ENCODE results near the gene PSG11.
"Not testable (repeated sequence)": the region's sequence is repeated elsewhere in the genome, so short reads cannot be mapped to it uniquely, and the experiment has no call there.

PSG11 gene

DNA sequence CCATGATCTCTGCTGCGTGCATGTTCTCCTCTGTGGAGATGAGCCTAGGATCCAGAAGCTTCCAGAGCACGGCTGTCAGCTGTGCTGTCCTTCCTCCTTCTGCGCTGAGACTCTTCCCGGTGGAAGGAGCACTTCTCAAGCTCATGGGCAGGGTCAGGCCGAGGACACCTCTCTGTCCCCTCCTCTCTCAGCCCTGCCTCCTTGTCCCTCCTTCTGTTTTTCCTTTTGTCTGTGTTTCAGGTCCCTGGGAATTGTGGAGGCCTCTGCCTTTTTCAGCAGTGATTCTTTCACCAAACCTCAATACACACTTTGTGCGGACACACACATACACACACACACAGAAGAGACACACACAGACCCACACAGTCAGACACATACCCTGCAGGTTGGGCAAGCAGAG lies at the start of gene PSG11:
Gene PSG11 (minus strand): TSS at position 101 of the 400 bp plus-strand sequence. CDS start 97 bp downstream, at position 4.
- DNase-seq (ENCODE audit: low spot score): not testable (repeated sequence)

DNA sequence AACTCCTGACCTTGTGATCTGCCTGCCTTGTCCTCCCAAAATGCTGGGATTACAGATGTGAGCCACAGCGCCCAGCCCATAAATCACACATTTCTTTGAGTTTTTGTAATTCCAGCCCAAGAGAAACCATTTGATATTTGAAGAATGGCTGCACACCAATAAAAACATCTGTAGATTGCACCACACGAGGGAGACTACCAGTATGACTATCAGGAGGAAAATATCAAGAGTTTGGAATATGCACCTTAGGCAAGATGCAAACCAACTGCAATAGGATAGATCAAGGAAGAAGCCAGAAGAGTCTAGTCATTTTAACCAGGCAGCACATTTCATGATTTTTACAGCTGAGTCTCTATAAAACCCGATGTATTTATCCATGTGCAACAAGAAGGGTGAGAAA lies 36.1 kb upstream of the PSG11 start:
- DNase-seq (ENCODE audit: low spot score): not testable (repeated sequence)

DNA sequence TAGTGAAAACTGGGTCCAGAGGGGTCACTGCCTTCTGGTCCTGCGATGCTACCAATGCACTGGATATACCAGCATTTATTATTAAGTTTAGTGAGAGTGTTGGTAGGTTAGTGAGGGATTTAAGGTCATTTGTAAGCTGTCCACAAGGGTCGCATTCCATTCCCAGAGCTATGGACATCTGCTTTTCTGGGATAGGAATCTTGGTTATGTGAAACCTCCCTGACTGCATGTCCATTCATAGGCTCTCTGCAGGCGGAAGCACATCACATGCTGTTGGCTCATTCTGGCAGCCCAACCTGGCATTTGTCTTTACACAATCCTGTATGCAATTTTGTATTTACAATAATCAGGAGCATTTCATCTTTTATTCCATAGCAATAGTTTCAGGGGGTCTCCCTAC lies 35.1 kb upstream of the PSG11 start:
- DNase-seq (ENCODE audit: low spot score): not testable (repeated sequence)

DNA sequence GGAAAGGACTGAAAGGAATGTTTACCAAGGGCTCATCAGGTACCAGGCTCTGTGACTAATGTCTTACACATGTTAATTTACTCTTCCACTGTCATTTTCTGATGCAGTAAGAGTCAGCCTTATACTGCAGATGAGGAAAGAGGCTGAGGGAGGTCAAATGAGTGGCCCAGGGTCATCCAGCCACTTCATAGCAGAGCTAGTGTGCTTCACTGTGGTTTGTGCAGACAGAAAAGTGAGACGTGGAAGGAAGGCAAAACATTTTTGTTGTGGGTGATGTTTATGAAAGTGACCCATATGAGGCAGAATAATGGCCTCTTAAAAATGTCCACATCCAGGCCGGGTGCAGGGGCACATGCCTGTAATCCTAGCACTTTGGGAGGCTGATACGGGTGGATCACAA lies 34.0 kb upstream of the PSG11 start:
- DNase-seq (ENCODE audit: low spot score): not testable (repeated sequence)

DNA sequence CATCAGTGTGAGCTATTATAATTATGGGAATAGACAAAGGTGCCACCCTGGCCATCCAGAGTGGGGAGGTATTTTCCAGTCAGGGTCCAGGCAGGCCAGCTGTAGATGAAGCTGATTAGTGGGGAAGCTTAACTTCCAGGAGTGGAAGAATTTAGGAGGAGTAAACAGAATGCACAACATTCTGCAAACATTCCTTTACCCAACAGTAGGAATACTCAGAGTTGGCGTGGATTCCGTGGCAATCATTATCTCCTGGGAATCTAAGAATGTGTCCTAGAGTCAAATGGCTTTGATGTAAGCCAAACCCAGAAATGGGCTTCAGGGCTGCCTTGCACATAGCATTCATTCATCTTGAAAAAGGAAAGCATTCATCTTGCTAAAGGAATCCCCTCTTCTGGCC lies 33.2 kb upstream of the PSG11 start:
- DNase-seq (ENCODE audit: low spot score): not testable (repeated sequence)

DNA sequence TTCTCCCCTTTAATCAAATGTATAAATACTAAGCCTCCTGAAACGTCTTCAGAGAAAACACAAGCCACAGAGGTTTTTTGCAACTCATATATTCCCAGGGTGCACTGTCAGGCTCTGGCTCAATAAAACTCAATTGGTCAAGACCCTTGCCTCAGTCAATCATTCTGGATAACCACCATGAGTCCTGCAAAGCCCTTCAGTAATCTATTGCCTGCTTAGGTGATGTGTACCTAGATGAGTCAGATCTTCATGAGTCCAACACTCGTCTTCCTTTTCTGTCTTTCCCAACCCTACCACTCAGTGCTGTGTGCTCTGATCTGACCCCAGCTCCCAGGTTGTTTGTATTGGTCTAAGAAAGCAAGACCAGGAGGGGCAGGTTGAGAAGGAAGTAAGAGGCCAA lies 32.2 kb upstream of the PSG11 start:
- DNase-seq (ENCODE audit: low spot score): not testable (repeated sequence)

DNA sequence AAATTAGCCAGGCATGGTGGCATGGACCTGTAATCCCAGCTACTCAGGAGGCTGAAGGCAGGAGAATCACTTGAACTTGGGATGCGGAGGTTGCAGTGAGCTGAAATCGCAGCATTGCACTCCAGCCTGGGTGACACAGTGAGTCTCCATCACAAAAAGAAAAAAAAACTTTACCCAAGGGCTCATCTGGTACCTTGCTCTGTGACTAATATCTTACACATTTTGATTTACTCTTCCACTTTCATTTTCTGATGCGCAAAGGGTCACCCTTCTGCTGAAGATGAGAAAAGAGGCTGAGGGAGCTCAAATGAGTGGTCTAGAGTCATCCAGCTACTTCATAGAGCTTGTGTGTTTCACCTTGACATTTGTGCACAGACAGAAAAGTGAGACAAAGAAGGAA lies 21.7 kb upstream of the PSG11 start:
- DNase-seq (ENCODE audit: low spot score): not testable (repeated sequence)

DNA sequence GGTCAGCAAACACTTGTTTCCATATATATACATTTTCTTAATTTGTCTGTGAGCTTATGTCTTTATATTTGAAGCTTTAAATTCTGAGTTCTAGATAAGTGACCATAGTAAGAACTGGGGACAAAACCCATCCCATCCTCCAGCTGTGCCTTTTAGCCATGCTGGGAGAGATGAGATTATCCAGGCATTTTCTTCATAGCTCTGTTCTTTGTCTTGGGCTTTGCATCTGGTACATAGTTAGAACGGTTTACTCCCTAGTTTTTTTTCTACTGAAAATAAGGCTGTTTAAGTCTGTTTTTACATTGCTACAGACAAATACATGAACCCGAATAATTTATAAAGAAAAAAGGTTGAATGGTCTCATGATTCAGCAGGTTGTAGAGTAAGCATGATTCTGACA lies 20.3 kb upstream of the PSG11 start:
- DNase-seq (ENCODE audit: low spot score): not testable (repeated sequence)

DNA sequence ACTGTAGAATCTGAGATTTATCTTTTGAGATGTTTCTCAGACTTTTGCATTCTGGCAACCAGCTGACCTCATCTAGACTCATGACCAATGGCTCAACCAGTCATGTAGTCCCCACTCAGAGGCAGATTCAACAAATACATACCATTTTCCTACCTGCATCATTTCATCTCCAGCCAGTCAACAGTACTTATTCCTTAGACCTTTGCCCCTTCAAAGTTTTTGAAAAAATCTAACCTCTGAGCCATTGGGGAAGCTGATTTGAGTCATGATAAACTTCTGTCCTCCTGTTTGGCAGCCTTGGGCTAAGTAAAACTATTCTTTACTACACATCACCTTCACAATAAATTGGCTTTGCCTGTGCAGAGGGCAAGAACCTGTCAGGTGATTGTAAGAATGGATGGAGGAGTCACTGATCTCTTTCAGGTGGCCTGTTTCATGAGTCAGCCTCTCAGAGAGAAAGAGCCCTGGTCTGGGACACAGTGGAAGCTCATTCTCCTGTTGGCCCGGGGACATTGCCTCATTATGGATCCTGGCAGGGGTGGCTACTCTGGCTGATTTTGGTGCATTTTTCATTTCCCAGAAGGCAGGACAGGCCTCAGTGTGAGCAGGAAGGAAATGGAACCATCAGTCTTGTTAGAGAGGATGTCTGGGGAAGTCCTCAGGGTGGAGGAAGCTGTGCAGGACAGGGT lies 17.4 kb upstream of the PSG11 start:
- not testable (repeated sequence) for DNase-seq (ENCODE audit: low spot score)

DNA sequence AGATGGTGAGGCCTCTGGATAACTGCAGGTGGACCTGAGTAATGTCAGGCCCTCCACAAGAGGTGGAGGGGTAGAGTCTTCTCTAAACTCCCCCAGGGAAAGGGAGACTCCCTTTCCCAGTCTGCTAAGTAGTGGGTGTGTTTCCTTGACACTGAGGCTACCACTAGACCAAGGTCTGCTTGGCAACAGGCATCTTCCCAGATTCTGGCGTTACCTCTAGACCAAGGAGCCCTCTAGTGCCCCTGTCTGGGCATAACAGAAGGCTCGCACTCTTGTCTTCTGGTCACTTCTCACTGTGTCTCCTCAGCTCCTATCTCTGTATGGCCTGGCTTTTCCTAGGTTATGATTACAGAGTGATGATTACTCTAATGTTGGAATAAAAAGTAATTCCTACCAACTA lies 5.4 kb upstream of the PSG11 start:
- not testable (repeated sequence) for DNase-seq (ENCODE audit: low spot score)

DNA sequence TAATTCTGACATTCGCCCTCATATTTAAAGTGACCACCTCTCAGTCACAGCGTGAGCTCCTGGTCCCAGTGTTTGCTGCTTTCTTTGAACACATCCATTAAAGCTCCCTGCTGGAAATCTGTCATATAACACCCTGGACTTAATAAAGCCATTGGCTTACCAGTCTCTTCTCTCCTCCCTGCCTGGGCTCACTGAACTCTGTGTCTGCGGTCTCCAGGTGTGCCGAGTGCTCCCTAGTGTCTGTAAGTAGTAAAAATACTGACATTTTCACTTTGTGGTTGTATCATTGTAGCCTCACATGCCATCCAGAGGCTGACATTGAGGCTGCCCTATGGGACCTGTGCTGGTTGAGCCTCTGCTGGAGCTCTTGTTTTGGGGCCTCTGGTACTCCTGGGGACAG lies 2.6 kb upstream of the PSG11 start:
- no peak for DNase-seq (ENCODE audit: low spot score)

DNA sequence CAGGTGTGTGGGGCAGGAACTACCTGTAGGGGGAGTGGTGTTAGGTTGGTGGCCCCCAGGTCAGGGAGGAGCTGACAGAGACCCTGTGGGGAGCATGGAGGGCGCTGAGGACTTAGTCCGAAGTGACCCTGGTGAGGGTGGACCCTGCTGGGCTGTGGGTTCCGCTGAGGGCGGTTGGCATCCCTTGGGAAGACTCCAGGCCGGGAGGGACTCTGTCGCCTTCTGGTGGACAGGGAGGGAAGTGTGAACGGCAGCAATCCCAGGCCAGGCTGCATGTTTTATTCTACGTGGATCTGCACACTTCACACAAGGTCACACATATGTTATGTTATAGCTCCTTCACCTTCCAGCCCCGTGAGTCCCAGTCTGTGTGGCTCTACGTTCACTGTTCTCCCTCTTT lies 1.7 kb upstream of the PSG11 start:
- not testable (repeated sequence) for DNase-seq (ENCODE audit: low spot score)

DNA sequence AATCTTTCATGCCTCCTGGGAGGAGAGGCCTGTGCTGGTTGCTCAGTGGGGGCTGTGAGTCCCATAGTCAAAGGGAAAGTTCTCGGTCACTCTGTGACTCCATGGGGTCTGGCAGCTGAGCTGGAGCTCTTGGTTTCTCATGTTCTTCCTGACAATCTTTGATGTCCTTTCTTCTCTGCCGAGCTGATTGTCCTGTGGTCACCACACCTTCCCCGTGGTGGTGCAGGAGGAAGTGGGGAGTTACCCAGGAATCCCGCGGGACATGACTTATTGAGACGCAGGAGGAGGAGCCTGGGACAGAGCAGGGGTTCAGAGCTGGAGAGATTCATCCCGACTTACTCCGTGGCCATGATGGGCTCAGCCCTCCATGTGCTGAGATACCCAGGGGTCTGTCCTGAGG lies 792 bp upstream of the PSG11 start:
- not testable (repeated sequence) for DNase-seq (ENCODE audit: low spot score)

DNA sequence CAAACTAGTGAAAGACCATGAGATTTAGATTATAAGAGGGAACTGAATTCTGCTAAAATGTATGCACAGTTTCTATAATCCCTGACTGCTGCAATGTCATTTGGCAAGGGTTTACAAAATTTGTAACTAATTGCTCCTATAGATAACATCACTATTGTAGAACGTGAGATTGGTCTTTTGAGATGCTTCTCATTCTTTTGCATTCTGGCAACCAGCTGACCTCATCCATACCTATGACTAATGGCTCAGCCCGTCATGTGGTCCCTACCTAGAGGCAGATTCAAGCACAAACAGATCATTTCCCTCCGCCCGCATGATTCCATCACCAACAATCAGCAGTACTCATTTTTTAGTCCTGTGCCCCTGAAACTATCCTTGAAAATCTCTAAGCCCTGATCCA lies 4.2 kb downstream of the PSG11 start:
- DNase-seq (ENCODE audit: low spot score): not testable (repeated sequence)

DNA sequence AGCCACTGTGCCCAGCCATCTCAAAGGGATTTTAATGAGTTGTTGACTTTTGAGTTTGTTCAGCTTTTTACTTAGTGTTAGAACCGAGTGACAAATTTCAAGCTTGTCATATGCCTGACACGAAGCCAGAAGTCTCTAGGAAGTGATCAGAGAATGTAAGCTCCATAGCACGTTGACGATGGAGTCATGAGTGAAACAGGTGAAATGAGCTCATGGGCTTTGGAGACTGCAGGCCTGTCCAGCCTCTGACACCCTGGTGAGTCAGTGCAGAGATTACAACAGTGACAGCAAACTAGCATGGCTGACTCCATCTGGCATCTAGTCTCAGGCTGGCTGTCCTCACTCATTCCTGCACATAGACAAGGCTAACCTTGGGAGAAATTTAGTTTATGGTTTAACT lies 4.6 kb downstream of the PSG11 start:
- DNase-seq (ENCODE audit: low spot score): not testable (repeated sequence)

DNA sequence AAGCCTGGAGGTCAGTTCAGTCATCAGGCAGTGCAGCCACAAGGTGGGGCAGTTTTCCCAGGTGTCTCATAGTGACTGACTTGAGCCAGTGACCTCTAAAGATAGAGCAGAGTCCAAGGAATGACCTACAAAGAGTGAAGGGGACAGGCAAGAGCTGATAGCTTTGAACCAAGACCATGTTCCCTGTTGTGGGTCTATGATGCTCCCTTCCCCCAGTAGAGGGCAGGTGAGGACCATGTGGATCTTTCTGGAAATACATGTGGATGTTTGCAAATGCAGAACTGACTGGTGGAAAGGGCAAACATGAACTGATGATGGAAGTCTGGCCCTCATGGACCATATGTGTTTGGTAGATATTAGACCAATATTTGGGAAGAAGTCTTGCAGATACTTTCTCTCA lies 6.7 kb downstream of the PSG11 start:
- not testable (repeated sequence) for DNase-seq (ENCODE audit: low spot score)

DNA sequence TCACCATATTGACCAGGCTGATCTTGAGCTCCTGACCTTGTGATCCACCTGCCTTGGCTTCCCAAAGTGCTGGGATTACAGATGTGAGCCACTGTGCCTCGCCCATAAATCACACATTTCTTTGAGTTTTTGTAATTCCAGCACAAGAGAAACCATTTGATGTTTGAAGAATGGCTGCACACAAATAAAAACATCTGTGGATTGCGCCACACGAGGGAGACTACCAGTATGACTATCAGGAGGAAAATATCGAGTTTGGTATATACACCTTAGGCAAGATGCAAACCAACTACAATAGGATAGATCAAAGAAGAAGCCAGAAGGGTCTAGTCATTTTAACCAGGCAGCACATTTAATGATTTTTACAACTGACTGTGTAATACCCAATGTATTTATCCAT lies 20.4 kb downstream of the PSG11 start:
- not testable (repeated sequence) for DNase-seq (ENCODE audit: low spot score)

DNA sequence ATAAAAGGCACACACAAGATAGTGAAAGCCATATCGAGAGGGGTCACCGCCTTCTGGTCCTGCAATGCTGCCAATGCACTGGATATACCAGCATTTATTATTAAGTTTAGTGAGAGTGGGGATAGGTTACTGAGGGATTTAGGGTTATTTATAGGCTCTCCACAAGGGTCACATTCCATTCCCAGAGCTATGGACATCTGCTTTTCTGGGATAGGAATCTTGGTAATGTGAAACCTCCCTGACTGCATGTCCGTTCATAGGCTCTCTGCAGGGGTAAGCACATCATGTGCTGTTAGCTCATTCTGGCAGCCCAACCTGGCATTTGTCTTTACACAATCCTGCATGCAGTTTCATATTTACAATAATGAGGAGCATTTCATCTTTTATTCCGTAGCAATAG lies 21.4 kb downstream of the PSG11 start:
- DNase-seq (ENCODE audit: low spot score): not testable (repeated sequence)

DNA sequence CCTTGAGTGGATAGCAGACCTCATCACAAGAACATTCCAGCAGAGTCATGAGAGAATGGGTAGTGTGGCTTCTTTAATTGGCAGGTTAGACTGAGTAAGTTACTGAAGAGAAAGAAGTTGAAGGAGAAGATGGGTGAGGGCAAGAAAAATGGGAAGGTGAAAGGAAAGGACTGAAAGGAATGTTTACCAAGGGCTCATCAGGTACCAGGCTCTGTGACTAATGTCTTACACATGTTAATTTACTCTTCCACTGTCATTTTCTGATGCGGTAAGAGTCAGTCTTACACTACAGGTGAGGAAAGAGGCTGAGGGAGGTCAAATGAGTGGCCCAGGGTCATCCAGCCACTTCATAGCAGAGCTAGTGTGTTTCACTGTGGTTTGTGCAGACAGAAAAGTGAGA lies 22.6 kb downstream of the PSG11 start:
- not testable (repeated sequence) for DNase-seq (ENCODE audit: low spot score)

DNA sequence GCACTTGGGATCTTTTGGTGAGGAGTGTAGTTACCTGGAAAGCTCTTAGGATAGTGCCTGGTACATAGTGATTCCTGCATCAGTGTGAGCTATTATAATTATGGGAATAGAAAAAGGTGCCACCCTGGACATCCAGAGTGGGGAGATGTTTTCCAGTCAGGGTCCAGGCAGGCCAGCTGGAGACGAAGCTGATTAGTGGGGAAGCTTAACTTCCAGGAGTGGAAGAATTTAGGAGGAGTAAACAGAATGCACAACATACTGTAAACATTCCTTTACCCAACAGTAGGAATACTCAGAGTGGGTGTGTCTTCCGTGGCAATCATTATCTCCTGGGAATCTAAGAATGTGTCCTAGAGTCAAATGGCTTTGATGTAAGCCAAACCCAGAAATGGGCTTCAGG lies 23.3 kb downstream of the PSG11 start:
- DNase-seq (ENCODE audit: low spot score): not testable (repeated sequence)

DNA sequence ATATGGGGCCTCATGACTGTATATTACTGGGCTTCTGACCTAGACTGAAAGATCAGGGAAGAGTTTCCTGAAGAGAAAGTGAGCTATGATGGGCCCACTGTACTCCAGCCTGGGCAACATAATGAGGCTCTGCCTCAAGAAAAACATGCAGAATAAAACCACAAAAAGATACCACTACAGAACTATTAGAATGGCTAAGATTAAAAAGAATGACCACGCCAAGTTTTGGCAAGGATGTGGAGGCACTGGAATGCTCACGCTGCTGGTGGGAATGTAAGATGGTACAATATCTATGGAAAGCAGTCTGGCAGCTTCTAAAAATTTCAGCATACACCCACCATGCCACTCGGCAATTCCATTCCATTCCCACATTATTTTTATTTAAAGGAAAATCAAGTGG lies 30.1 kb downstream of the PSG11 start:
- not testable (repeated sequence) for DNase-seq (ENCODE audit: low spot score)

DNA sequence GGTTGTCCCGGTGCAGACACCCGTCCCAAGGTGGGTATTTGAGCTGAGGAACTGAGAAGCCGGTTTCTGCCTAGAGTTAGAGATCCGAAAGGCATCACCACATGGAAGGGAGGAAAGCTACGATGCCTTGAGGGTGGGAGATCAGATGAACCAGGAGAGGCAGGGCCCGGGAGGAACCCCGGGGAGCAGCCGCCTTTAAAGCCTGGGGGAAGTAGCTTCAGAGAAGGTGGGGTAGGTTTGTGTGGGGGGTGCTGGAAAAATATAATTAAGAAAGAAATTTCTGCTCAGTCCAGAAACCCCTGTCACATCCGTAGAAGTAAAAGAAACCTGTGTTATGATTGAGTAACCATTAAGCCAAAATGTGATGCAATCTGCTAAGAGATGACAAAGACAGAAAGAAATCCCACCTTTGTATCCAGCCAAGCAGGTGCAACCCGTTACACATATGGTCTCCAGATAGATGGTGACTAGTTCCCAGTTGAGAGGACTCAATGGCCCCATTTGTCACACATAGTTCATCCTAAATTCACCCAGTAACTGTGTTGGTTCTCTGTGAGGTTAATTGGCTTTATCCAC lies 34.2 kb downstream of the PSG11 start:
- DNase-seq (ENCODE audit: low spot score): not testable (repeated sequence)

DNA sequence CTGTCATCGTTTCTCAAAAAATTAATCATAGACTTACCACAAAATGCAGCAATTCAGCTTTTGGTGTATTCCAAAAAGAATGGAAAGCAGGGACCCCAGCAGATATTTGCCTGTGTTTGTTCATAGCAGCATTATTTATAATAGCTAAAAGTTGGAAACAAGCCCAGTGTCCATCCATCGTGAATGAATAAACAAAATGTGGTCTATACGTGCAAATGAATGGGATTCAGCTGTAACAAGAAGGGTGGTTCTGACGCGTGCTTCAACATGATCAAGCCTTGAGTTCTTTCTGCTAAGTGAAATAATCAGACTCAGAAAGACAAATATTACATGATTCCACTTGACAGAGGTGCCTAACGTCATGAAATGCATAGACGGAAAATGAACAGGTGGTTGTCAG lies 36.4 kb downstream of the PSG11 start:
- no peak for DNase-seq (ENCODE audit: low spot score)

DNA sequence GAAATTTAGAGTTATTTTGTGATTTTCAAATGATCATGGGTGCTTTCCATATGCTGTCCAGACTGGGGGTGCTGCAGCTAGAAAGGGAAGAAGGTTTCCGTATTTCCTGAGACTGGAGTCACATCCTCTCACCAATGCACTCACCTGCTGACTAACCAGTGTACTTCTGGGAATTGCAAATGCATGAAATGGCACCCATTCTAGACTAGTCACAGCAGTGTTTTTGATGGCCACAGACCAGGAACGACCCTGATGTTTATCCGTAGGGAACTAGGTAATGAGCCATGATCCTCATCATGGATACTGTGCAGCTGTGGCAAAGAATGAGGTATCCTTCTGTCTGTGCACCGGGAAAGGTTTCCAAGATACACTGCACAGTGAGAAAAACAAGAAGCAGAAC lies 37.1 kb downstream of the PSG11 start:
- DNase-seq (ENCODE audit: low spot score): not testable (repeated sequence)

All from CD4-positive, alpha-beta T cell treated with Interleukin-2 at 100 ng/mL for 4 hours (primary cell).